A673 (cell line): ENCODE measurements around the gene CARMIL3. TPM values are rescaled to one million over a fixed set of nuclear protein-coding genes. Genes with fewer than 3 reads are reported as not detected.

ENCODE experiments used
- BruUV-seq: library from RNA; stranded (reverse); fragments of 400-500 nt; replicated peaks from 2 replicates; lab custom pipeline; 2021; lab: Mats Ljungman, UMichigan
- CTCF ChIA-PET: fragments of 300-600 bp; sonication (Branson Sonifier 250); formaldehyde crosslinking; loops from one replicate; lab custom pipeline; 2022; ENCODE audit warnings: antibody characterized with exemption; lab: Charles Lee
- POLR2A ChIA-PET: fragments of 300-600 bp; sonication (Branson Sonifier 250); formaldehyde crosslinking; loops from one replicate; lab custom pipeline; 2022; ENCODE audit warnings: antibody characterized with exemption; ENCODE audit not compliant: low non-redundant PET; lab: Charles Lee
- DNase-seq: peaks from one replicate; pipeline ENCODE4 v3.0.0-alpha.2; 2015; ENCODE audit warnings: low spot score
- H3K27ac ChIP-seq: fragments of 200-600 bp; sonication (generic); 2 replicates; pipeline ENCODE4 v1.5.1; 2016; ENCODE audit warnings: mixed run types, low read depth, mild to moderate bottlenecking, mixed read lengths, antibody characterized with exemption, low read length; ENCODE audit not compliant: poor library complexity, severe bottlenecking
- H3K27me3 ChIP-seq: fragments of 200-600 bp; sonication (generic); replicated peaks from 2 replicates; pipeline ENCODE4 v1.6.1; 2017; ENCODE audit warnings: mixed run types, low read depth, mild to moderate bottlenecking, mixed read lengths, antibody characterized with exemption, low read length; ENCODE audit not compliant: insufficient read depth, poor library complexity
- H3K36me3 ChIP-seq: fragments of 200-600 bp; sonication (generic); 2 replicates; pipeline ENCODE4 v1.6.1; 2016; ENCODE audit warnings: mixed run types, mild to moderate bottlenecking, mixed read lengths, antibody characterized with exemption, low read length; ENCODE audit not compliant: insufficient read depth, poor library complexity, severe bottlenecking
- H3K4me1 ChIP-seq: fragments of 200-600 bp; sonication (generic); 2 replicates; pipeline ENCODE4 v1.6.1; 2017; ENCODE audit warnings: mixed run types, mild to moderate bottlenecking, mixed read lengths, antibody characterized with exemption, low read length; ENCODE audit not compliant: insufficient read depth, poor library complexity, severe bottlenecking
- H3K4me3 ChIP-seq: fragments of 200-600 bp; sonication (generic); 2 replicates; pipeline ENCODE4 v1.5.1; 2016; ENCODE audit warnings: low read depth, mixed run types, mild to moderate bottlenecking, mixed read lengths, low read length; ENCODE audit not compliant: poor library complexity, severe bottlenecking
- H3K9me3 ChIP-seq: fragments of 200-600 bp; sonication (generic); 2 replicates; pipeline ENCODE4 v1.6.1; 2016; ENCODE audit warnings: mixed run types, low read depth, mild to moderate bottlenecking, mixed read lengths, antibody characterized with exemption, low read length; ENCODE audit not compliant: poor library complexity, severe bottlenecking
- EZH2 ChIP-seq: fragments of 200-600 bp; sonication (generic); IDR thresholded peaks from 2 replicates; pipeline ENCODE4 v1.6.1; 2017; ENCODE audit warnings: borderline replicate concordance, low read depth, mild to moderate bottlenecking, mixed read lengths, antibody characterized with exemption, low read length; ENCODE audit not compliant: poor library complexity, severe bottlenecking
- intact Hi-C: fragments of 100-400 bp; cut with micrococcal nuclease; formaldehyde crosslinking; loops from one replicate; pipeline ENCODE4 v1.10.0; 2022; ENCODE audit not compliant: unreplicated experiment
- total RNA-seq: library from RNA; stranded (reverse); gene quantifications from 2 replicates; pipeline ENCODE4 v1.2.3, GENCODE V29; 2021
- TF ChIP-seq, protein P1 (sequence below): fragments of 300-800, 200-600 bp; sonication (generic); conservative IDR thresholded peaks from 2 replicates; pipeline ENCODE4 v1.5.1; 2017; ENCODE audit warnings: low read depth, mild to moderate bottlenecking, antibody characterized with exemption, low read length, moderate library complexity, mixed read lengths

CARMIL3 gene
- total RNA-seq, 1 experiment from 2014 or later = 0.49 TPM

DNA sequence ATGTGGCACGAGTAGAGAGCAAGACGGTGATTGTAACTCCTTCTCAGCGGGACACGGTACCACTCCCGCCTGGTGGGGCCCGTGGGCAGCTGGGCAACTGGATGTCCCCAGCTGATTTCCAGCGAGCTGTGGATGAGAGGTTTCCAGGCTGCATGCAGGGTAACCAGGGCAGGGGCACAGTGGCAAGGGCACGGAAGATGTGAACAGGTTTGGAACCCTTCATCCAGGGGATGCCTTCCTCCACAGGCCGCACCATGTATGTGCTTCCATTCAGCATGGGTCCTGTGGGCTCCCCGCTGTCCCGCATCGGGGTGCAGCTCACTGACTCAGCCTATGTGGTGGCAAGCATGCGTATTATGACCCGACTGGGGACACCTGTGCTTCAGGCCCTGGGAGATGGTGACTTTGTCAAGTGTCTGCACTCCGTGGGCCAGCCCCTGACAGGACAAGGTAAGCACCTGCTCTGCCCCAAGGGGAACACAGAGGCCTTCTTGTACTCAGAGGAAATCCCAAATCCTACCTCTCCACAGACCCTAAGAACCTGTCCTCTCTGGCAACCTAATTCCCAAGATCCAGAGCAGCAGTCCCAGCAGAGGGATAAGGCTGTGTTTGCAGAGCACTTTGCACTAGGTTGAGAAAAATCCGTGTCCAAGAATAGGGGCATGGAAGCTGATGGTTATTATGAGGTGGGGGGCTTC, 46.6 kb downstream of the CARMIL3 start:
- BruUV-seq = no TSS peak
- H3K36me3 ChIP-seq = peaks cover 25% of the 10 kb centered on the region
- H3K27me3 ChIP-seq = no peaks in the 10 kb centered on the region
- no peak overlapping the region for H3K4me3 ChIP-seq
- DNase-seq = no peak
- H3K4me1 ChIP-seq = peaks cover 9% of the 10 kb centered on the region
- ChIA-PET POLR2A (no interaction called here), CTCF (no interaction called here)
- no peaks in the 10 kb centered on the region for H3K9me3 ChIP-seq
- intact Hi-C loops = no loop called here
- H3K27ac ChIP-seq = no peak overlapping the region
- TF ChIP-seq, protein P1, sequence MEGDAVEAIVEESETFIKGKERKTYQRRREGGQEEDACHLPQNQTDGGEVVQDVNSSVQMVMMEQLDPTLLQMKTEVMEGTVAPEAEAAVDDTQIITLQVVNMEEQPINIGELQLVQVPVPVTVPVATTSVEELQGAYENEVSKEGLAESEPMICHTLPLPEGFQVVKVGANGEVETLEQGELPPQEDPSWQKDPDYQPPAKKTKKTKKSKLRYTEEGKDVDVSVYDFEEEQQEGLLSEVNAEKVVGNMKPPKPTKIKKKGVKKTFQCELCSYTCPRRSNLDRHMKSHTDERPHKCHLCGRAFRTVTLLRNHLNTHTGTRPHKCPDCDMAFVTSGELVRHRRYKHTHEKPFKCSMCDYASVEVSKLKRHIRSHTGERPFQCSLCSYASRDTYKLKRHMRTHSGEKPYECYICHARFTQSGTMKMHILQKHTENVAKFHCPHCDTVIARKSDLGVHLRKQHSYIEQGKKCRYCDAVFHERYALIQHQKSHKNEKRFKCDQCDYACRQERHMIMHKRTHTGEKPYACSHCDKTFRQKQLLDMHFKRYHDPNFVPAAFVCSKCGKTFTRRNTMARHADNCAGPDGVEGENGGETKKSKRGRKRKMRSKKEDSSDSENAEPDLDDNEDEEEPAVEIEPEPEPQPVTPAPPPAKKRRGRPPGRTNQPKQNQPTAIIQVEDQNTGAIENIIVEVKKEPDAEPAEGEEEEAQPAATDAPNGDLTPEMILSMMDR = no peak
- TF ChIP-seq EZH2 = no peak

DNA sequence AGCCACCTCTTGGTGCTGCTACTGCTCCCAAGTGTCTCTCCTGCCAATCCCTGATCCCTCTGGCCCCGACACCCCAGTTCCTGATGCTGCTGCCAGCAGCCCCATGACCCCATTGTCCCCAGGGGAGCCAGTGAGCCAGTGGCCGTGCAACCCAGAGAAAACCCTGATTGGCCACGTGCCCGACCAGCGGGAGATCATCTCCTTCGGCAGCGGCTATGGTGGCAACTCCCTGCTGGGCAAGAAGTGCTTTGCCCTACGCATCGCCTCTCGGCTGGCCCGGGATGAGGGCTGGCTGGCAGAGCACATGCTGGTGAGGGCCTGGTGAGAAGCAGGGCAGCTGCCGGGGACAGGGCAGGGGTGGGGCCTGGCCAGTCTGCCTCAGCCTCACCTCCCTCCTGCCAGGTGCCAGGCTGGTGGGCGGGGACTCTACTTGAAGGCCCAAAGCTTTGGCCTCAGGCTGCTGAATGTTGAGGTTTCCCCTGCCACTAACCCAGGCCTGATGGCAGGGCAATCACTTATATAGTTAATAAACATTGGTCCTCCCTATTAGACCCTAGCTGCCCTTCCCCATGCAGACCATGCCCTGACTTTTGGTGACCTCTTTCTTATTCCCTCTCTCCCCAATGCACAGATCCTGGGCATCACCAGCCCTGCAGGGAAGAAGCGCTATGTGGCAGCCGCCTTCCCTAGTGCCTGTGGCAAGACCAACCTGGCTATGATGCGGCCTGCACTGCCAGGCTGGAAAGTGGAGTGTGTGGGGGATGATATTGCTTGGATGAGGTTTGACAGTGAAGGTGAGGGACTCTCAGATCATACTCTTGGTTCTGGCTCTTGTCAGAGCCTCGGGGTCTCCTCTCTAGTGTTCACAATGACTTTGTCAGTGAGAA, 47.4 kb downstream of the CARMIL3 start:
- no peaks in the 10 kb centered on the region for H3K9me3 ChIP-seq
- H3K4me3 ChIP-seq = no peak overlapping the region
- no peak for DNase-seq
- H3K36me3 ChIP-seq = peaks cover 25% of the 10 kb centered on the region
- intact Hi-C loops = no loop called here
- H3K4me1 ChIP-seq = peaks cover 4% of the 10 kb centered on the region
- POLR2A ChIA-PET = no interaction called here
- TF ChIP-seq EZH2 = no peak
- TF ChIP-seq, protein P1 = no peak
- CTCF ChIA-PET = no interaction called here
- H3K27me3 ChIP-seq = no peaks in the 10 kb centered on the region
- H3K27ac ChIP-seq = no peak overlapping the region
- no TSS peak for BruUV-seq

DNA sequence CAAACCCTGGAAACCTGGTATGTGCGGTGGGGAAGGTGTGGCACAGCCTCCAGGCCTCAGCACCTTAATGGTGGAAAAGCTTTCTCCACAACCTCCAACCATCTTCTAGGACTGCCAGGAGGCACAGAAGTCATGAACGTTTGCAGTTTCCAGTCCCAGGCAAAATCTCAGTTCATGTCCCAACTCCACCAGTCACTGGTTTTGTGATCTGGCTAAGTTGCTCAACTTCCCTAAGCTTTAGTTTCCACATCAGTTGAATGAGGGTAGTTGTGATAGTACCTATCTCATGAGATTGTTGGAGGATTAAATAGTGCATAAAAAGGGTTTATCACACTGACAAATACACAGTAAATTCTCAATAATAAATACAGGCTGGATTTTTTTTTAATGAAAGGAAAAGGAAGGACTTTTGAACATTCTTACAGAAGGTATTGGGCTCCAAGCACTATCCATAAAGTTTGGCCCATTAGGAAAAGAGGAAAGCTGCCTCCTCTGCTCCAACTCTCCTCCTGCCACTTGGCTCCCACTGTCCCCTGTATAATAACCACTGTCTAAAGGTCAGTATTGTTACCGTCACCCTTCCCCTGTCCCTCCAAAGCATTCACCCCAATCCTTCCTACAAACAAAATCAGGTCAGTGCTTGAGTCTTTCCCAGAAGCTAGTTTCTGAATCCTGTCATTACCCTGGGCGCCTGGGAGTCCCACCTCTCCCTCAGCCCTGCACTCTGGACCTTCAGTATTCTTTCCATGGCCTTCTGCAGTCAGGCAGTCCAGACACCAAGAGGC, 48.6 kb downstream of the CARMIL3 start:
- BruUV-seq = no TSS peak

More for the DNA sequence above, 48.6 kb downstream of the CARMIL3 start:
- intact Hi-C loops = no loop called here
- Histone ChIP-seq H3K9me3 (no peaks in the 10 kb centered on the region), H3K36me3 (peaks cover 25% of the 10 kb centered on the region), H3K4me1 (peaks cover under 1% of the 10 kb centered on the region), H3K27ac (no peak overlapping the region), H3K4me3 (no peak overlapping the region), H3K27me3 (no peaks in the 10 kb centered on the region)
- POLR2A ChIA-PET = interaction anchor here (0.7 kb wide), 1 partner anchor 15 kb away, joined by 3 read pairs; no protein-coding TSS in a partner anchor
- TF ChIP-seq EZH2 = no peak
- TF ChIP-seq, protein P1 = no peak
- no peak for DNase-seq
- CTCF ChIA-PET = no interaction called here
